Endometrial microvascular endothelial cells (primary cell): ENCODE data around the gene PRSS22. TPM values are rescaled to one million over a fixed set of nuclear protein-coding genes. Genes with fewer than 3 reads are reported as not detected.

Experiments used
- in situ Hi-C: cut with HindIII; loops from 2 replicates; pipeline ENCODE4 v1.10.0; 2017; ENCODE audit warnings: low sequenced_read_pairs, low pct_unique_long_range_greater_than_20kb; ENCODE audit errors: inconsistent ontology term
- total RNA-seq: library from RNA; depleted of rRNA; stranded (reverse); fragments of >200 nt; gene quantifications from one replicate; pipeline ENCODE4 v1.2.3, GENCODE V29; 2015; ENCODE audit errors: inconsistent ontology term

The PRSS22 gene
- total RNA-seq, 1 donor from 2014 or later = not detected

DNA sequence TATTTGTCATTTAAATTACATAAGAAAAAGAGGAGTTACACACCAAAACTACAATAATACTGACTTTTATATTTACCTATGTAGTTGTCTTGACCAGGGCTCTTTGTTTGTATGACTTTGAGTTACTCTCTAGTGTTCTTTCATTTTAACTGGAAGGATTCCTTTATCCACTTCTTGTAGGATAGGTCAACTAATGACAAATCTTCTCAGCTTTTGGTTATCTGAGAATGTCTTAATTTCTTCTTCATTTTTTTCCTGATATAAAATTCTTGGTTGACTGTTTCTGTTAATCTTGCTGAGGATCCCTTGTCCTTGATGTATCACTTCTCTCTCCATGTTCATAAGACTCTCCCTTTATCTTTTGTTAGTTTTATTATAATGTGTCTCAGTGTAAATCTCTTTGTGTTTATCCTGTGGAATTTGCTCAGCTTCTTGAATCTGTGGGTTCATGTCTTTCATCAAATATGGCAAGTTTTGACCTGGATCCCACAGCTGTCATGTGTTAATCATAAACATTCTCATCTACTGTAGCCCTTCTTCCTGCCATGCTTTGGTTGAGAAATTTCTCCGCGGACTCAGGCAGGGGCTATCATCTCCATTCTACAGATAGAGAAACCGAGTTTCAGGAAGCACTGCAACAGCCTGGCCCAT is 54.3 kb downstream of the PRSS22 start:
- in situ Hi-C loops = no loop called here

Other genes starting within 250 kb of the PRSS22 start
- gene KCTD5, start 175.6 kb downstream of the PRSS22 start, total RNA-seq = 34.8 TPM
- not detected for gene PRSS27, start 137.9 kb downstream of the PRSS22 start, total RNA-seq
- 69.5 TPM for gene SRRM2, start 105.5 kb downstream of the PRSS22 start, total RNA-seq
- 108 TPM for gene ELOB, start 80.9 kb downstream of the PRSS22 start, total RNA-seq
- not detected for gene PRSS33, start 70.6 kb downstream of the PRSS22 start, total RNA-seq
- not detected for gene PRSS41, start 59.7 kb downstream of the PRSS22 start, total RNA-seq
- gene PRSS21, start 40.9 kb downstream of the PRSS22 start, total RNA-seq = 1.0 TPM
- not detected for gene ZG16B, start 27.9 kb downstream of the PRSS22 start, total RNA-seq
- 44.1 TPM for gene FLYWCH2, start 25.0 kb upstream of the PRSS22 start, total RNA-seq
- 42.6 TPM for gene FLYWCH1, start 53.8 kb upstream of the PRSS22 start, total RNA-seq
- not detected for gene KREMEN2, start 106.1 kb upstream of the PRSS22 start, total RNA-seq
- gene PAQR4, start 111.2 kb upstream of the PRSS22 start, total RNA-seq = 27.3 TPM
- 32.3 TPM for gene PKMYT1, start 122.3 kb upstream of the PRSS22 start, total RNA-seq
- not detected for gene CLDN9, start 154.8 kb upstream of the PRSS22 start, total RNA-seq
- gene CLDN6, start 160.0 kb upstream of the PRSS22 start, total RNA-seq = not detected
- 263 TPM for gene TNFRSF12A, start 162.2 kb upstream of the PRSS22 start, total RNA-seq
- gene HCFC1R1, start 165.8 kb upstream of the PRSS22 start, total RNA-seq = 13.2 TPM
- gene THOC6, start 165.9 kb upstream of the PRSS22 start, total RNA-seq = 23.8 TPM
- gene BICDL2, start 178.8 kb upstream of the PRSS22 start, total RNA-seq = not detected
- gene MMP25, start 188.4 kb upstream of the PRSS22 start, total RNA-seq = not detected
- 364 TPM for gene IL32, start 207.5 kb upstream of the PRSS22 start, total RNA-seq
- gene ZSCAN10, start 241.1 kb upstream of the PRSS22 start, total RNA-seq = not detected